T1000 (cell line): ENCODE results near the gene PCDHGA11.
"Not testable (repeated sequence)": the region's sequence is repeated elsewhere in the genome, so short reads cannot be mapped to it uniquely, and the experiment has no call there.

Experiments used
- DNase-seq: peaks from one replicate; lab custom pipeline; 2025; ENCODE audit warnings: mixed read lengths; lab: John Stamatoyannopoulos, UW

PCDHGA11 gene

DNA sequence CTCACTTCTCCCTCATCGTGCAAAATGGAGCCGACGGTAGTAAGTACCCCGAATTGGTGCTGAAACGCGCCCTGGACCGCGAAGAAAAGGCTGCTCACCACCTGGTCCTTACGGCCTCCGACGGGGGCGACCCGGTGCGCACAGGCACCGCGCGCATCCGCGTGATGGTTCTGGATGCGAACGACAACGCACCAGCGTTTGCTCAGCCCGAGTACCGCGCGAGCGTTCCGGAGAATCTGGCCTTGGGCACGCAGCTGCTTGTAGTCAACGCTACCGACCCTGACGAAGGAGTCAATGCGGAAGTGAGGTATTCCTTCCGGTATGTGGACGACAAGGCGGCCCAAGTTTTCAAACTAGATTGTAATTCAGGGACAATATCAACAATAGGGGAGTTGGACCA is 10.4 kb downstream of the PCDHGA11 start:
- no peak for DNase-seq

DNA sequence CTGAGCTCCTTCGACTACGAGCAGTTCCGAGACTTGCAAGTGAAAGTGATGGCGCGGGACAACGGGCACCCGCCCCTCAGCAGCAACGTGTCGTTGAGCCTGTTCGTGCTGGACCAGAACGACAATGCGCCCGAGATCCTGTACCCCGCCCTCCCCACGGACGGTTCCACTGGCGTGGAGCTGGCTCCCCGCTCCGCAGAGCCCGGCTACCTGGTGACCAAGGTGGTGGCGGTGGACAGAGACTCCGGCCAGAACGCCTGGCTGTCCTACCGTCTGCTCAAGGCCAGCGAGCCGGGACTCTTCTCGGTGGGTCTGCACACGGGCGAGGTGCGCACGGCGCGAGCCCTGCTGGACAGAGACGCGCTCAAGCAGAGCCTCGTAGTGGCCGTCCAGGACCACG is 11.5 kb downstream of the PCDHGA11 start:
- DNase-seq = not testable (repeated sequence)

DNA sequence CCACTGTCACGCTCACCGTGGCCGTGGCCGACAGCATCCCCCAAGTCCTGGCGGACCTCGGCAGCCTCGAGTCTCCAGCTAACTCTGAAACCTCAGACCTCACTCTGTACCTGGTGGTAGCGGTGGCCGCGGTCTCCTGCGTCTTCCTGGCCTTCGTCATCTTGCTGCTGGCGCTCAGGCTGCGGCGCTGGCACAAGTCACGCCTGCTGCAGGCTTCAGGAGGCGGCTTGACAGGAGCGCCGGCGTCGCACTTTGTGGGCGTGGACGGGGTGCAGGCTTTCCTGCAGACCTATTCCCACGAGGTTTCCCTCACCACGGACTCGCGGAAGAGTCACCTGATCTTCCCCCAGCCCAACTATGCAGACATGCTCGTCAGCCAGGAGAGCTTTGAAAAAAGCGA is 11.9 kb downstream of the PCDHGA11 start:
- not testable (repeated sequence) for DNase-seq

DNA sequence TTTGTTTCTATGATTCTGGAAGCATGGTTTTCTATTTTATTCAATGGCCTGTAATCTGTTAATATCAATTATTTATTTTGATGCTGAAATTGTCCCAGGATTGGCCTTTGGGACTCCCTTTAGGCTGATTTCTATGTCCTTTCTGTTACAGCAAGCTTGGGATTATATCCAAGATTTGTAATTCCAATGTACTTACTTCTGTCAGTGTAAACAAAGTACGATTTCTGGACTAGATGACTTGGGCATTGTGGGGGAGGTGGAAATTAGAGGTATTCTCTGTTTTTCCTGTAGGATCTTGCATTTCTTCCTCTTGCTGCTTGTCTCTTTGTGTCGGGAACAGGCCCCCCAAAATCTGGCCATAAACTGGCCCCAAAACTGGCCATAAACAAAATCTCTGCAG is 13.2 kb downstream of the PCDHGA11 start:
- DNase-seq = no peak

DNA sequence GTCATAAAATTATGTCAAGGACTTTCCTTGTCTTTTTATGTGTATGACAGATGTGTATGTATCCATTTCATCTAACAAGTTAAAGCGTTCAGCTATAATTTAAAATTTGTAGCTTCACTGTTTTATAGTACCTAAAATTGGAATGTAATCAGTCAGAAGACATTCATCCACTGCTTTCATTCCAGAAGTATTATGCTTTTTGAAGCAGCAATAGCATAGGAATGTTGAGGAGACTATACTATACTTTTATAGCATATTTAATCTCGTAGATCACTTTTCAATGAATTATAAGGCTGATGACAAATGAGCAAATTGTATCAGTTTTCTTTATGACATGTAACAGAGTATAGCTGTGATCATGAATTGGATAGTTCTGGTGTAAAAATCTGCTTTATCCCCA is 16.4 kb downstream of the PCDHGA11 start:
- no peak for DNase-seq

DNA sequence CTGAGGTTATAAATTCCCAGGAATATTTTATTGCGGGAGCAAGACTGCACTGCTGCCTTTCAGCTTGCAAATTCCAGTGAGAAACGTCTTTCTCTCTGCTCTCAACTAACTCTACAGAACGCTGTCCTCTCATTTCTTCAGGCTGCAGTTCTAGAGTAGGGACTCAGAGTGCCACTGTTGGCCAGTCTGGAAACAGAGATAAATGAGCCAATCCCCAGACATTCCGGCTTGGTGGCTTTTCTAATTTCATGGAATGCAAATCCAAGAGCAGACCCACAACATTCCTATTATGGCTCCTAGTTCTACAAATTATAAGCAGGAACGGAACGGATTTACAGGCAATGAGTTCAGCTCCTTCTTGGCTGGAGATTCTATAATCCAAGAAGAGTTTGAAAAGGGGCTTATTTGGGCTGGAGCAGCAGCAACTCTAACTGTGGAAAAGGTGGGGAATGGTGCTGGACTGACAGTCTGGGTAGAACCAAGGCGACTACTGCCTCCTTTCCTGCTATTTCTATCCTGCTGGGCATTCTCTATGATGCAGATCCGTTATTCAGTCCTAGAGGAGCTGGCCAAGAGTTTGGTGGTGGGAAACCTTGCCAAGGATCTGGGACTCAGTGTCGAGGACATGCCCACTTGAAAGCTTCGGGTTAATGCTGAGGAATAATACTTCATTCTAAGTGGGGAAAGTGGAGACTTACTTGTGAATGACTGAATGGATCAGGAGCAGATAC is 18.7 kb downstream of the PCDHGA11 start:
- no peak for DNase-seq

DNA sequence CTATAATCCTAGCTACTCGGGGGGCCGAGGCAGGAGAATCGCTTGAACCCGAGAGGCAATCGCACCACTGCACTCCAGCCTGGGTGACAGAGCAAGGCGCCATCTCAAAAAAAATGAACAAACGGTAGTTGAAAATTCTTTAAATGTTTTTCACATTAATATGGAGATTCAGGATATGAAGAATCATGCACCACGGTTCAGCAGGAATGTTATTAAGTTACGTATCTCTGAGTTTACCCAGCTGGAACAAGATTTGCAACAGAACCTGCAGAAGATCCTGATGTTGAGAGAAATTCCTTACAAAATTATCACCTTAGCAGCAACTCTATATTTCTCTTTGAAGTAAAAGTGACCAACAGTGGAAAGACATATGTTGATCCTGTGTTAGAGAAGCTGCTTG is 19.5 kb downstream of the PCDHGA11 start:
- no peak for DNase-seq

DNA sequence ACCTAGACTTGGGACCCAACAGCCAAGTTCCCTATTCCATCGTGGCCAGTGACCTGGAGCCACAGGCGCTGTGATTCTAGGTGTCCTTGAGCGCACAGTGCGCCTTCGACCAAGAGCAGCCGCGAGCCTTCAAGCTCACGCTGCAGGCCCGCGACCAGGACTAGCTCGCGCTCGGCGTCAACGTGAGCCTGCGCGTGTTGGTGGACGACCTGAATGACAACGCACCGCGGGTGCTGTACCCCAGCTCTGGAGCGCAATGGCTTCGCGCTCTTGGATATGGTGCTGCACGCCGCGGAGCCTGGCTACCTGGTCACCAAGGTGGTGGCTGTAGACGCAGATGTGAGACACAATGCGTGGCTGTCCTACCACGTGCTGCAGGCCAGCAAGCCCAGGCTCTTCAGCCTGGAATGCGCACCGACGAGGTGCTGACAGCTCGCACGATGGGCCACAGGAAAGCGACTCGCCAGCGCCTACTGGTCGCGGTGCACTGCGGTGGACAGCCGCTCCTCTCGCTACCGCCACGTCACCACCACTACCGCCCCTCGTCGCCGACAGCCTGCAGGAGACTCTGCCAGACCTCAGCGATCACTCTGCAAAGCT is 20.8 kb downstream of the PCDHGA11 start:
- DNase-seq = no peak

DNA sequence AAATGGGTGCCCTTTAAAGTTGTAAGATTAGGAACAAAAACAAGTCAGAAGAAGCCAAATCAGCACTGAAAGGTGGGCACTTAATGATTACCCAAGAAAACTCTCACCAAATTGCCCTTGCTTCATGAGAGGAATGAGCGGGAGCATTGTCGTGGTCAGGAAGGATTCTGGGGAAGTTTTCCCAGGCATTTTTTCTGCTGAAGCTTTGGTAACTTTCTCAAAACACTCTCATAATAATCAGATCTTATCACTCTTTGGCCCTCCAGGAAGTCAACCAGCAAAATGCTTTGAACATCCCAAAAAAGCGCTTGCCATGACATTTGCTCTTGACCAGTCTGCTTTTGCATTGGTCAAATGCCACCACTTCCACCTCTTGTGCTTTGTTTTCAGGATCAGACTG is 44.5 kb downstream of the PCDHGA11 start:
- no peak for DNase-seq
